Measurements from ENCODE around the gene IL1RAPL1.

DNA sequence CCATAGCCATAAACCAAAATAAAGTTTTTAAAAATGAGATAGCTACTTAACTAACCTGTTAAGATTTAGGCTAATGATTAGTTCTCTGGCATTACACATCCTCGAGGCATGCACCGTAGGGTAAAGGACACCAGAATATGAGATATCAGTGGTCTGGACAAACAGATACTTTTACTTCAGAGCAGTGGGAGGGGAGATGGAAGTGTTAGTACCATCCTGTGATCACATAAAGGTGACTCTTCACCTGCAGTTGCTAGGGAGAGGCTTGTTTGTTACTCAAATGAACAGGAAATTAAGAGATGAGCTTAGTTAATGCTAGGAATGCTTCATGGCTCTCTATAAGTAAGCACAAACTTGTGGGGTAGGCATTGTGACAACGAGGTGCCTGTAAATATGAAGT lies 1003.7 kb downstream of the IL1RAPL1 start:
- no peak for TF ChIP-seq CTCF (conservative IDR thresholded peaks at IDR 0.05 in 1 of 2, IDR thresholded peaks at IDR 0.05 in 1 of 2; ENCODE audit: low read depth in 1 of 2, low read length in 2 of 2)
- no peak for TF ChIP-seq EZH2 (IDR thresholded peaks at IDR 0.05; ENCODE audit: low read length, missing control alignments)

Data from fibroblast of lung (primary cell).